A549 (cell line): ENCODE results near the gene LRRC73.

Experiments
- ATOH8 ChIP-seq: fragments of 250-450 bp; sonication (Bioruptor Pico); IDR thresholded peaks from 2 replicates; pipeline ENCODE4 v1.5.0; 2020; ENCODE audit warnings: low read depth, mild to moderate bottlenecking, moderate library complexity
- BHLHE40 ChIP-seq: IDR thresholded peaks from 2 replicates; pipeline ENCODE4 v1.6.1; 2012; ENCODE audit warnings: low read depth, low read length, inconsistent platforms
- CHD4 ChIP-seq: fragments of 200-600 bp; sonication (generic); IDR thresholded peaks from 2 replicates; pipeline ENCODE4 v1.6.1; 2016; ENCODE audit warnings: antibody characterized with exemption, mild to moderate bottlenecking, borderline replicate concordance
- CTCF ChIP-seq: fragments of >200 bp; sonication (Bioruptor Twin); formaldehyde crosslinking; IDR thresholded peaks from 3 replicates; pipeline ENCODE4 v1.5.1; 2016
- ELK1 ChIP-seq: fragments of 150-350 bp; IDR thresholded peaks from 2 replicates; pipeline ENCODE4 v1.6.1; 2014; ENCODE audit warnings: low read depth, mild to moderate bottlenecking, low read length
- PBX3 ChIP-seq: IDR thresholded peaks from 2 replicates; pipeline ENCODE4 v1.6.1; 2012
- POLR2A ChIP-seq: IDR thresholded peaks from 2 replicates; pipeline ENCODE4 v1.6.1; 2012; ENCODE audit warnings: mild to moderate bottlenecking, low read length
- RAD21 ChIP-seq, 2 experiments: fragments of >200 bp in 1 of 2; sonication (Bioruptor Twin) in 1 of 2; formaldehyde crosslinking in 1 of 2; IDR thresholded peaks in 1 of 2; conservative IDR thresholded peaks in 1 of 2; 2 replicates in 1 of 2; 3 replicates in 1 of 2; pipeline ENCODE4 v1.6.1; 2012 to 2018; ENCODE audit warnings: inconsistent platforms in 1 of 2
- TP53 ChIP-seq: fragments of 250-450 bp; sonication (Bioruptor Pico); IDR thresholded peaks from 2 replicates; pipeline ENCODE4 v1.5.0; 2021; ENCODE audit warnings: mild to moderate bottlenecking, moderate library complexity
- ZFP36 ChIP-seq: fragments of 450-650 bp; IDR thresholded peaks from 2 replicates; pipeline ENCODE4 v1.6.1; 2014; ENCODE audit warnings: borderline replicate concordance; ENCODE audit not compliant: partially characterized antibody
- TF ChIP-seq, protein P1 (sequence below): IDR thresholded peaks from 2 replicates; pipeline ENCODE4 v1.6.1; 2012

GRCh38 chr6:43547222-43547621 lies 37.1 kb upstream of the LRRC73 start:
- TF ChIP-seq CTCF: no peak
- no peak for TF ChIP-seq CHD4
- no peak for TF ChIP-seq PBX3
- TF ChIP-seq POLR2A: no peak
- TF ChIP-seq ATOH8 (CRISPR knock-in tag): no peak
- no peak for TF ChIP-seq BHLHE40
- TF ChIP-seq TP53 (CRISPR knock-in tag): no peak
- TF ChIP-seq ELK1: no peak
- TF ChIP-seq RAD21 (conservative IDR thresholded peaks at IDR 0.05 in 1 of 2, IDR thresholded peaks at IDR 0.05 in 1 of 2): no peak
- TF ChIP-seq ZFP36: no peak
- TF ChIP-seq, protein P1, sequence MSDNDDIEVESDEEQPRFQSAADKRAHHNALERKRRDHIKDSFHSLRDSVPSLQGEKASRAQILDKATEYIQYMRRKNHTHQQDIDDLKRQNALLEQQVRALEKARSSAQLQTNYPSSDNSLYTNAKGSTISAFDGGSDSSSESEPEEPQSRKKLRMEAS: no peak
